Fibroblast of skin of left quadriceps (primary cell): ENCODE measurements around the gene MRPL54.
A peak's percentile ranks its signal among the peaks of the same experiment; 100 is the strongest.

ENCODE experiments used
- DNase-seq, 2 experiments: peaks; one replicate each; pipeline ENCODE4 v3.0.0-alpha.2; 2013; ENCODE audit warnings: low read depth in 2 of 2

Gene MRPL54

GRCh38 chr19:3762501-3763459 is at the start of gene MRPL54:
TSS of gene MRPL54 (plus strand) at chr19:3762682. CDS start at chr19:3762701, 19 bp downstream.
- DNase-seq = peak; percentile 96 to 97

- DNase-seq = no peak
Observed at GRCh38 chr19:3716147-3716668, 46.3 kb upstream of the MRPL54 start.

GRCh38 chr19:3719868-3720267 is 42.6 kb upstream of the MRPL54 start:
- DNase-seq = no peak

GRCh38 chr19:3720349-3720917 is 42.0 kb upstream of the MRPL54 start:
- DNase-seq = no peak

GRCh38 chr19:3721131-3721886 is 41.2 kb upstream of the MRPL54 start:
- peak; percentile 34 to 49 for DNase-seq

- no peak for DNase-seq
Observed at GRCh38 chr19:3721887-3722442, 40.5 kb upstream of the MRPL54 start.

- no peak for DNase-seq
Observed at GRCh38 chr19:3722443-3723109, 39.9 kb upstream of the MRPL54 start.

GRCh38 chr19:3723110-3723488 is 39.4 kb upstream of the MRPL54 start:
- no peak for DNase-seq

GRCh38 chr19:3723883-3724282 is 38.6 kb upstream of the MRPL54 start:
- DNase-seq = no peak

- DNase-seq = no peak
Observed at GRCh38 chr19:3725121-3725520, 37.4 kb upstream of the MRPL54 start.

- DNase-seq = no peak
Observed at GRCh38 chr19:3725640-3726310, 36.7 kb upstream of the MRPL54 start.

GRCh38 chr19:3730457-3730958 is 32.0 kb upstream of the MRPL54 start:
- no peak for DNase-seq

GRCh38 chr19:3732108-3732507 is 30.4 kb upstream of the MRPL54 start:
- DNase-seq = no peak

- DNase-seq = no peak
Observed at GRCh38 chr19:3733549-3734309, 28.8 kb upstream of the MRPL54 start.

GRCh38 chr19:3734310-3734600 is 28.2 kb upstream of the MRPL54 start:
- no peak for DNase-seq

- DNase-seq = no peak
Observed at GRCh38 chr19:3736106-3736724, 26.3 kb upstream of the MRPL54 start.

- no peak for DNase-seq
Observed at GRCh38 chr19:3737487-3738205, 24.8 kb upstream of the MRPL54 start.

- no peak for DNase-seq
Observed at GRCh38 chr19:3738477-3739220, 23.8 kb upstream of the MRPL54 start.
